Stimulated activated CD8-positive, alpha-beta memory T cell treated with anti-CD3 and anti-CD28 coated beads, Interleukin-7, amount 100 ng/mL, for 48 hours (primary cell): ENCODE data around the gene PALS1.
"Not testable (repeated sequence)": the region's sequence is repeated elsewhere in the genome, so short reads cannot be mapped to it uniquely, and the experiment has no call there.

Experiments
- DNase-seq, 2 donors: peaks; one replicate each; pipeline ENCODE4 v3.0.0-alpha.2; 2020; ENCODE audit warnings: low read depth in 1 of 2; ENCODE audit errors: extremely low read depth in 1 of 2

The PALS1 gene

DNA sequence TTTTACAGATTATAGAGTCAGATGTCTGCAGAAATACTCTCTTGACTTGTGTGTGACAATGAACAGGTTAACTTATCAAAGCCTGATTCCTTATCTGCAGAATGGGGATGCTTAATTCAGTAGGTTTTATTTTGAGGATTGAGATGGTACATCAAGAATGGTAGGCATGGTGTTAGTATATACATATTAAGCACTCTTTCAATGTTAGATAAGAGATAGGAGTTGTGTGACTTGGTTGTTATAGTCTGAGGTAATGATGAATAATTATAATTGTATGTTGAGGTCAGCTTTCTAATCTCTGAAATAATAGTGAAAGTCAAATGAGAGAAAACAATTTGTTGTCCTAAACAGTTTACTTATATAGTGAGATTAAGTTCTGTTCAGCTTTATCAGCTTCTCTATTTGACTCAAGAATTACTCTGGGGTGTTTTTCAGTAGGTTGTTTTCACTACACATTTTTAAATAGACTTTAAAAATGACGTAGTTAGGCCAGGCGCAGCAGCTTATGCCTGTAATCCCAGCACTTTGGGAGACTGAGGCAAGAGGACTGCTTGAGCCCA lies 11.9 kb downstream of the PALS1 start:
- DNase-seq: no peak

DNA sequence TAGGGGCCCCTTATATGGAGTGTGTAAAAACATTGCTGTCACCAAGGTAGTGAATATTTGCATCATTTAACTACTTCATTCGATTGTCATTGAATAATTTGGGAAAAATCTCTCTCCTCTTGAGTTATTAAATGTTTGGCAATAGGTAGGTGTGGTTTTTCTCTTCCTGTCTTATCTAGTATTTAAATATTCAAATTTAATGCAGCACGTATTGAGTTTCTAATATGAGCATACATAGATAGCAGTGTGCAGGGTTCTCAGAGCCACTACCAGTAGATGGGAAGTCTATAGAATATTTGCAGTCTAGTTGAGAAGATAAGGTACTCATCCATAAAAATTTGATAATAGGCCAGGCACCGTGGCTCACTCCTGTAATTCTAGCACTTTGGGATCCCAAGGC lies 16.7 kb downstream of the PALS1 start:
- no peak for DNase-seq

DNA sequence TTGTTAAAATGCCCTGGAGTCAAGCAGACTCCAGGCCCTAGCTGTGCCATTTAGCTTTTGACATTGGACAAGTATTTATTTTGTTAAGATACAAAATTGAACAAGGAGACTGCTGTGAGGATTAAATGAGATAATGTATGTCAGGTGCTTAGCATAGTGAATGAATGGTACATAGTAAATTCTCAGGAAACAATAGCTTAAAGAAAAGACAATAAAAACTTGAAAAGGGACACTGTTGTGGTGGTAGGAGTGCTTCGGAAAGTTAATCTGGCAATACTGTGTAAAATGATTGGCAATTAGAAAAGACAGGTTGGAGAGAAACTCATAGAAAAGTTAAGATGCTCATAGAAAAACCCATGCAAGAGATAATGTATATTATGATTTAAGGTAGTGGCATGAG lies 19.7 kb downstream of the PALS1 start:
- no peak for DNase-seq

DNA sequence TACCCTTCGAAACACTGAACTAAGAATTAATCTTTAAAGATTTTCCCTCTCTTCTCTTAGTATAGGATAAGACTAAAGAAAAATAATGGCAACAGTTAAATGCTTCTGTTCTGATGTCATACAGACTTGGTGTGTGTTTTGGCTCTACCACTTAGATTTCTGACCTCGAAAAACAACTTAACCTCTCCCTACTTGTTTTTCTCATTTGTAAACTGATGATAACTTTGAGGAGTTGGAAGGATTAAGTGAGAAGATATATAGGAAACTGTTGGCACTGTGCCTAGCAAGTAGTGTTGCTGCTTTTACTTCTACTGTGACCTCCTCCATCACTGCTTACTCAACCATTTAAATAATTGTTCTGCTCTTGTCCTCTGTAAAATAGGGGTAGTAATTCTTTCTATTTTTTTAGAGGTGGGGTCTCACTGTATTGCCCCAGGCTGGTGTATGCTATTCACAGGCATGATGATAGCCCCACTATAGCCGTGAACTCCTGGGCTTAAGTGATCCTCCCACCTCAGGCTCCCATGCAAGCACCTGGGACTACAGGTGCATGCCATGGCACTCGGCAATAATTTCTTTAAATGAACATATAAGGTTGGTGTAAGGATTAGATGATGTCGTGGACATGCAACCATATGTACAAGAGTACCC lies 22.4 kb downstream of the PALS1 start:
- no peak for DNase-seq

DNA sequence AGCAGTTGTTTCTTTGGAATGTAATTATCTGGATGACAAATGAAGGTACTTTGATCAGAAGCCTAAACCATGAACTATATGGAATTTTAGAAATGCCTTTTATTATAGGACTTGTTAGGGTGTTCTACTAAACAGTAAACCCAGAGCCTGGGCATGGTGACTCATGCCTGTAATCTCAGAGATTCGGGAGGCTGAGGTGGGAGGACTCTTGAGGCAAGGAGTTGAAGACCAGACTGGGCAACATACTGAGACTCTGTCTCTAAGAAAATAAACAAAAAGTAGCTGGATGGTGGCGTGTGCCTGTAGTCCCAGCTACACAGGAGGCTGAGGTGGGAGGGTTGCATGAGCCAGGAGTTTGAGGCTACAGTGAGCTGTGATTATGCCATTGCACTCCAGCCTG lies 23.9 kb downstream of the PALS1 start:
- no peak for DNase-seq

DNA sequence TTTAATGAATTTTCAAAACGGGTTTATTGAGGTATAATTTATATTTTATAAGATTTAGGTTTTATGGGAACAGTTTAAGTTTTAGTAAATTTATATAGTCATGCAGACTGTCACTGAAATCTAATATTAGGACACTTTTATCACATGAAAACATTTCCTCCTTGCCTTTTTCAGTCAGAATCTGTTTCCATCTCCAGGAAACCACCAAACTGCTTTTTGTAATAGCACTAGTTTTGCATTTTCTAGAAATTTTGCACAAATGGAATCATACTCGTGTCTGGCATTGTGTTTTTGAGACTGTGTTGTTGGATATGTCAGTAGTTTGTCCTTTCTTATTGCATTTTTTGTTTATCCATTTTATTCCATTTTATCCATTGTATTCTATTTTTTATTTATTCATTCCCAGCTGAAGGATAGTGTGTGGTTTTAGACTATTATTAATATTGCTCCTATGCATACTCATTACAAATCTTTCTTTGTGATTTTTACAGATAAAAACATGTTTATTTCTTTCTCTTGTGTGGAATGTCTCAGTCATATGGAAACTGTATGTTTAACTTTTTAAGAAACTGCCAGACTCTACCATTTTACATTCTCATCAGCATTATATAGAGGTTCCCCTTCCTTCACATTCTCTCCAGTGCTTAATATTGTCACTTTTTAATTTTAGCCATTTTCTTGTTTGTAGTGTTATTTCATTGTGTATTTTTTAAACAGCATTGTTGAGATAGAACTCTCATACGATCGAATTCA lies 26.5 kb downstream of the PALS1 start:
- DNase-seq: no peak

DNA sequence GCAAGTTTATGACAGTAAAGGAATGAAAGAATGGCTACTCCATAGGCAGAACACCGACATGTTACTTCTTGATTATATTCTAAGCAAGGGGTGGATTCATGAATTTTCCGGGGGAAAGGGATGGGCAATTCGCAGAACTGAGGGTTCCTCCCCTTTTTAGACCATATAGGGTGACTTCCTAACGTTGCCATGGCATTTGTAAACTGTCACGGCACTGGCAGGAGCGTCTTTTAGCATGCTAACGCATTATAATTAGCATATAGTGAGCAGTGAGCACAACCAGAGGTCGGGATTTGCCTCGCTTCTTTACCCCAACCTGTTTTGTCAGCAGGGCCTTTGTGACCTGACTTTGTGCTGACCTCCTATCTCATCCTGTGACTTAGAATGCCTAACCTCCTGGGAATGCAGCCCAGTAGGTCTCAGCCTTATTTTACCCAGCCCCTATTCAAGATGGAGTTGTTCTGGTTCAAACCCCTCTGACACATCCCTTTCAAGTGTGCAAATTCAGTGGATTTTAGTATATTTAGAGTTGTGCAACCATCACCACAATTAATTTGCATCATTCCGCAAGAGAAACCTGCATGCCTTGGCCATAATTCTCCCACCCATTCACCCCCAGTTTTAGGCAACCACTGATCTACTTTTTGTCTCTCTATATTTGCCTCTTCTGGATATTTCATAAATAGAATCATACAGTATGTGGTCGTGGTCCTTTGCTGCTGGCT lies 27.4 kb downstream of the PALS1 start:
- DNase-seq: no peak

DNA sequence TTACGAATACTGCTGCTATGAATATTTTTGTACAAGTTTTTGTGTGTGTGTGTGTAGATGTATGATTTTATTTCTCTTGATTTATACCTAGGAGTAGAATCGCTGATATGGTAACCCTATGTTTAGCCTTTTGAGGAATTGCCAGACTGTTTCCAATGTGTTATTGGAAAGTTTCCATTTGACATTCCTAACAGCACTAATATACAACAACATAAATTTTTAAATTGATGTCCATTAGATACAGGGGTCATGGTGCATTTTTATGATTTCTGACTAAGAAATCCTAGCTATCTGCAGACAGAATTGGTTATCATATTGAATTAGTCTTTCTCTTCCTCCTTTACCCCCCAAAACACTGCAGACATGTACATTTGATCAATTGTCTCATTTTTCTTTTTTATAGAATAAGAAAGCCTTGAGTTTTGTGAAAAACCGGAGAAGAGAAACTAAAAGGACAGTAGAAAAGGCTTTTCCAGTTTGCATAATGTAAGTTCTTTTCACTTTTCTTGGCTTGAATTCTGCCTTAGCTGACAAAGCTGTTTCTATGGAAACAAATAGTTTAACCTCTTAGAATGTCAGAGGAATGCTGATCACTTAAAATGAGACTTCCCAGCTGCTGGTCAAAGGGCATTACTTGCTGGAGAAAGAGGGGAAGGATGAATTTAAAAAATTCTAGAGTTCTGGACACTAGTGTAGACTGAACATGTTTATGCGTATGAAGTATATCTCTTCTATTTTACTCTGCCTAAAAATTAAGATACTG lies 28.2 kb downstream of the PALS1 start:
- DNase-seq: no peak

DNA sequence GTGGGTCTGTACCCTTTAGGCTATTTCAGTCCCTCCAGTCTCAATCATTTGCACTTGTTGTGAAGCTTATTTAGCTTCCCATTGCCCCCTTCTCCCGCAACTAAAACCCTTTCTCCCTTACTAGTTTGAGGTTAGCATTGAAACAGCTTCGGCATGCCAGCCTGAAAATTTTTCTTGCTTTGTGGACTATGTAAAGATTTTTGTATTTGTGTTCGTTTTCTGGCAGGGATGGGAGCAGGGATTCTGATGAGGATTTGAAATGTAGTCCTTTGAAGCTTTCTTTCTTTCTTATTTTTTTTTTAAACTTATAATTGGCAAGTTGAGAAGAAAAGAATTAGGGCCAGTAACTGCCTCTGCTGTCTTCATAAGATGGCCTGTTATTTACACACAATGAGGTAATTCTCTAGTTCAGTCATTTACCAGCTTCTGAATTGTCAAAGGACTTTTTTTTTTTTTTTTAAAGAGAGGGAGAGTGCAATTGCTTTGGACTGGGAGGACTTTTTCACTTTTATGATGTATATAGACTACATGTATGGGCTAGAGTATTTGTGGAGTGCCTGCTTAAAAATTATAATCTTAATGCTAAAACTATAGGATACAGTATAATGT lies 29.0 kb downstream of the PALS1 start:
- DNase-seq: no peak

DNA sequence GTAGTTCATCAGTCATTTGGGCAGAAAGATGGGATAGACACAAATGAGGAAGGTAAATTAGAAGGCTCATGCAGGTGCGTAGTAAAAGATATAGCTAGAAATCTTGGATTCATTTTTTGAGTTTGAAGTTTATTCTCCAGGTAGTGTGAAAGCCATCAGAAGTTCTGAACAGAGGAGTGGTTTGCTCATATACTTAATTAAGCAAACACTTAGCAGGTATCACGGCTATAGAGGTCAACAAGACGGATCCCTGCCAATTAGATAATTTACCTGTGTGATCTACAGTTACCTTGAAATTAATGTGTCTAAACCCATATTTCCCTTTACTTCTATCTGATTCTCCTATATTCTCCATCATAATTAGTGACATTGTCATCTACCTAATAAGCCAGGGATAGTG lies 29.7 kb downstream of the PALS1 start:
- no peak for DNase-seq

DNA sequence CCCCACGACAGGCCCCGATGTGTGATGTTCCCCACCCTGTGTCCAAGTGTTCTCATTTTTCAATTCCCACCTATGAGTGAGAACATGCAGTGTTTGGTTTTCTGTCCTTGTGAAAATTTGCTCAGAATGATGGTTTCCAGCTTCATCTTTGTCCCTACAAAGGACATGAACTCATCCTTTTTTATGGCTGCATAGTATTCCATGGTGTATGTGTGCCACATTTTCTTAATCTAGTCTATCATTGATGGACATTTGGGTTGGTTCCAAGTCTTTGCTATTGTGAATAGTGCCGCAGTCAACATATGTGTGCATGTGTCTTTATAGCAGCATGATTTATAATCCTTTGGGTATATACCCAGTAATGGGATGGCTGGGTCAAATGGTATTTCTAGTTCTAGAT lies 32.0 kb downstream of the PALS1 start:
- DNase-seq: not testable (repeated sequence)

DNA sequence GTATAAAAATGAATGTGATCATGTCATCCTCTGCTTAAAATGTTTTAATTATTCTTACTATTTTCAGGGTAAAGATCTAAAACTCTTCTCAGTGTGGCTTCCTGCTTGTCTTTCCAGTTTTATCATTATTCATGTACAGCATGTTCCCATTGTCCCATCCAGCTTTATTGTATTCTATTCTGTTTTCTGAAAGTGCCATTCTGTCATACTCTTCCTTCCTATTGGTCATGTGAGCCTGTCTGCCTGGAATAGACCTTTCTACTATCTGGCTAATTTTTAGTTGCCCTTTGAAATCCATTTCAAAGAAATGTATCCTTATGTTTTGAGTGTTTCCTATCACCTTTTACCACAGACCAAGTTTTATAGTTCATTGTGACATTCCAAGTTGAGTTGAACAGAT lies 34.9 kb downstream of the PALS1 start:
- DNase-seq: no peak

DNA sequence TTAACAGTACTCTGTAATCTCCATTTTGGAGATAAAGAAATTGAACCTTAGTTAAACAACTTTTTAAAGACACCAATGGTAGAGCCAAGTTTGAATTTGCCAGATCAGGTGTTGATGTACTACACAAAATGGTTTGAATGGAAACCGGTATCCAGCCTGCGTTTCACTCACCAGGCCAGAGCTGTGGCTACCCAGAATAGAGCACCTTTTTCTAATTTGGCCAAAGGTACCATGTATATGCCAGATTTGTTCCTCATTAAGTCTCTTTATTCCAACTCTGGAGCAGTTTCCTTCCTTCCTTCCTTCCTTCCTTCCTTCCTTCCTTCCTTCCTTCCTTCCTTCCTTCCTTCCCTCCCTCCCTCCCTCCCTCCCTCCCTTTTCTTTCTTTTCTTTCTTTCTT lies 39.3 kb downstream of the PALS1 start:
- no peak for DNase-seq

DNA sequence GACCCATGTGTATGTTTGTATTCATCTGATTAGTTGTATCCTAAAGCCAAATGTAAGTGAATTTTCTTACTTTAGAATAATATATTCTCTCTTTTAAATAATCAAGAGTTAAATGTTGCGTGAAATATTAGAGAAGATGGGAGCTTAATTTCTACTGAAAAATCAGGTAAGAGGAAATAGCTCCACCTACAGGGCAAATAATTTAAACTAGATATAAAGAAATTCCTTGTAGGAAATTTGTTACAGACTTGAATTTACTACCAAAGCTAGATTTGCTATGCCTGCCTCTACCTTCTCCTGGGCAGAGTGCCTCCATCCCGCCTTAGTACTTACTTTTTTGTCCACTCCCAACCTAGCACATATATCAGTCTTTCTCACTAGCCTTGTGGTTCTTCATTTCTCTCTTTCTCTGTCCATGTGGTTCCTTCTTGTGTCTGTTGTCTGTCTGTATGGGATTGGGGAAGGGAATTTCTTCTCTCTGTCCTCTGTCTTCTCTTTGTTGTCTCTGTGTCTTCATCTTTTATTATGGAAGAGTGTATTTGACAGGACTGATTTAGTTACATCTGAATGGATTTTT lies 44.7 kb downstream of the PALS1 start:
- DNase-seq: no peak
